K562 (cell line): Measurements from ENCODE around the gene KCNK3.

Experiments used
- C11orf30 ChIP-seq: fragments of 450-650 bp; IDR thresholded peaks from 2 replicates; pipeline ENCODE4 v1.6.1; 2016; ENCODE audit warnings: low read depth, mild to moderate bottlenecking
- CTCF ChIP-seq, 3 experiments: IDR thresholded peaks in 2 of 3; conservative IDR thresholded peaks in 1 of 3; 2 replicates each; pipeline ENCODE4 v1.5.1; 2011 to 2012; ENCODE audit warnings: low read length in 3 of 3, mild to moderate bottlenecking in 3 of 3, control low read depth in 2 of 3, improper control_type of control experiment in 1 of 3, inconsistent platforms in 1 of 3, low read depth in 1 of 3, mixed read lengths in 1 of 3, moderate library complexity in 1 of 3; ENCODE audit not compliant: insufficient read depth in 2 of 3
- EZH2 ChIP-seq: IDR thresholded peaks from 2 replicates; pipeline ENCODE4 v1.6.1; 2012; ENCODE audit warnings: low read depth, mild to moderate bottlenecking, inconsistent platforms, low read length, borderline replicate concordance
- LCOR ChIP-seq: sonication (generic); formaldehyde crosslinking; IDR thresholded peaks from 2 replicates; pipeline ENCODE4 v1.8.0; 2022; ENCODE audit warnings: mild to moderate bottlenecking, missing genetic modification reagents
- POLR2AphosphoS2 ChIP-seq: IDR thresholded peaks from 2 replicates; pipeline ENCODE4 v1.6.1; 2012; ENCODE audit warnings: low read length, improper control_type of control experiment
- POU5F1 ChIP-seq: fragments of 150-350 bp; IDR thresholded peaks from 2 replicates; pipeline ENCODE4 v1.6.1; 2014; ENCODE audit warnings: borderline replicate concordance, low read length, low read depth, mild to moderate bottlenecking; ENCODE audit not compliant: partially characterized antibody
- SMC3 ChIP-seq: conservative IDR thresholded peaks from 2 replicates; pipeline ENCODE4 v1.6.1; 2011; ENCODE audit warnings: low read depth, low read length, improper control_type of control experiment; ENCODE audit not compliant: insufficient read depth
- USF1 ChIP-seq: sonication (generic); formaldehyde crosslinking; IDR thresholded peaks from 2 replicates; pipeline ENCODE4 v1.9.0; 2022; ENCODE audit warnings: mild to moderate bottlenecking, missing genetic modification reagents
- ZBTB2 ChIP-seq: fragments of 450-650 bp; IDR thresholded peaks from 2 replicates; pipeline ENCODE4 v1.6.1; 2016; ENCODE audit warnings: antibody characterized with exemption
- ZBTB26 ChIP-seq: fragments of 450-650 bp; formaldehyde crosslinking; IDR thresholded peaks from 2 replicates; pipeline ENCODE4 v1.4.0; 2022; ENCODE audit warnings: missing genetic modification characterization
- ZBTB33 ChIP-seq: sonication (generic); formaldehyde crosslinking; IDR thresholded peaks from 2 replicates; pipeline ENCODE4 v1.8.1; 2023; ENCODE audit warnings: mild to moderate bottlenecking, missing genetic modification reagents
- ZNF143 ChIP-seq: sonication (generic); formaldehyde crosslinking; IDR thresholded peaks from 2 replicates; pipeline ENCODE4 v1.9.0; 2022; ENCODE audit warnings: mild to moderate bottlenecking, missing genetic modification reagents
- ZNF146 ChIP-seq: IDR thresholded peaks from one replicate; pipeline ENCODE4 v1.6.1; 2018; ENCODE audit warnings: missing compliant biosample characterization; ENCODE audit not compliant: unreplicated experiment

GRCh38 chr2:26658691-26659346, 33.7 kb upstream of the KCNK3 start:
- TF ChIP-seq CTCF (IDR thresholded peaks at IDR 0.05 in 2 of 3, conservative IDR thresholded peaks at IDR 0.05 in 1 of 3; ENCODE audit: insufficient read depth in 2 of 3, low read depth in 1 of 3, low read length in 3 of 3) (no peak), C11orf30 (no peak), ZNF146 (CRISPR knock-in tag) (no peak), ZBTB2 (no peak), ZBTB33 (no peak), ZBTB26 (no peak), EZH2 (no peak), ZNF143 (CRISPR knock-in tag) (no peak), POLR2AphosphoS2 (no peak), POU5F1 (no peak), LCOR (CRISPR knock-in tag) (no peak), USF1 (CRISPR knock-in tag) (no peak), SMC3 (no peak)
